HFF-Myc (cell line): Measurements from ENCODE around the gene SCLT1.
A peak's percentile ranks its signal among the peaks of the same experiment; 100 is the strongest.

Experiments used
- DNase-seq: peaks from one replicate; pipeline ENCODE4 v3.0.0-alpha.2; 2011; ENCODE audit warnings: low read depth; ENCODE audit errors: extremely low read depth
- H3K4me3 ChIP-seq: replicated peaks from 2 replicates; pipeline ENCODE4 v1.5.1; 2011; ENCODE audit warnings: low read depth, mild to moderate bottlenecking, control low read depth, low read length
- TF ChIP-seq, protein P1 (sequence below): IDR thresholded peaks from 2 replicates; pipeline ENCODE4 v1.5.1; 2012; ENCODE audit warnings: mild to moderate bottlenecking, low read depth, low read length, control low read depth; ENCODE audit errors: missing control alignments

The SCLT1 gene

GRCh38 chr4:128863312-128864075 lies 229.8 kb downstream of the SCLT1 start:
- peak; percentile 56 for DNase-seq
- no peak overlapping the region for H3K4me3 ChIP-seq
- TF ChIP-seq, protein P1, sequence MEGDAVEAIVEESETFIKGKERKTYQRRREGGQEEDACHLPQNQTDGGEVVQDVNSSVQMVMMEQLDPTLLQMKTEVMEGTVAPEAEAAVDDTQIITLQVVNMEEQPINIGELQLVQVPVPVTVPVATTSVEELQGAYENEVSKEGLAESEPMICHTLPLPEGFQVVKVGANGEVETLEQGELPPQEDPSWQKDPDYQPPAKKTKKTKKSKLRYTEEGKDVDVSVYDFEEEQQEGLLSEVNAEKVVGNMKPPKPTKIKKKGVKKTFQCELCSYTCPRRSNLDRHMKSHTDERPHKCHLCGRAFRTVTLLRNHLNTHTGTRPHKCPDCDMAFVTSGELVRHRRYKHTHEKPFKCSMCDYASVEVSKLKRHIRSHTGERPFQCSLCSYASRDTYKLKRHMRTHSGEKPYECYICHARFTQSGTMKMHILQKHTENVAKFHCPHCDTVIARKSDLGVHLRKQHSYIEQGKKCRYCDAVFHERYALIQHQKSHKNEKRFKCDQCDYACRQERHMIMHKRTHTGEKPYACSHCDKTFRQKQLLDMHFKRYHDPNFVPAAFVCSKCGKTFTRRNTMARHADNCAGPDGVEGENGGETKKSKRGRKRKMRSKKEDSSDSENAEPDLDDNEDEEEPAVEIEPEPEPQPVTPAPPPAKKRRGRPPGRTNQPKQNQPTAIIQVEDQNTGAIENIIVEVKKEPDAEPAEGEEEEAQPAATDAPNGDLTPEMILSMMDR, result peak; percentile 91

GRCh38 chr4:128862608-128863311 lies 230.6 kb downstream of the SCLT1 start:
- no peak for DNase-seq
- TF ChIP-seq, protein P1, result no peak
- H3K4me3 ChIP-seq, result no peak overlapping the region

DNA sequence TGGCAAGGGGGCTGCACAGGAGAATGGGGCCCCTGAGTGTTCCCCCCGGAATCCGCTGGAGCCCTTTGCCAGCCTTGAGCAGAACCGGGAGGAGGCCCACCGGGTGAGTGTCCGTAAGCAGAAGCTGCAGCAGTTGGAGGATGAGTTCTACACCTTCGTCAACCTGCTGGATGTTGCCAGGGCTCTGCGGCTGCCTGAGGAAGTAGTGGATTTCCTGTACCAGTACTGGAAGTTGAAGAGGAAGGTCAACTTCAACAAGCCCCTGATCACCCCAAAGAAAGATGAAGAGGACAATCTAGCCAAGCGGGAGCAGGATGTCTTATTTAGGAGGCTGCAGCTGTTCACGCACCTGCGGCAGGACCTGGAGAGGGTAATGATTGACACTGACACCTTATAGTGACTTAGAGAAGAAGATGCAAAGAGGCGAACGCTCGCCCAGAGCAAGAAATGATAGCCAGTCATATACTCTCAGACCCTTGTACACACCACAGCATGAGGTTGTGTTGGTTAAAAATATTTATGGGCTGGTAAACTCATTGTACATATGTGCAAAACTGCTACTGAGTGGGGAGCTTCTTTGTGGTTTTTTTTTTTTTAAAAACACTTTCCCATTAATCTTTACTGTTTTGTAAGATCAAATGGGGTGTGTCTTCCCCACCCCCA lies 231.4 kb downstream of the SCLT1 start:
- no peak for DNase-seq
- H3K4me3 ChIP-seq, result no peak overlapping the region
- TF ChIP-seq, protein P1, result no peak

DNA sequence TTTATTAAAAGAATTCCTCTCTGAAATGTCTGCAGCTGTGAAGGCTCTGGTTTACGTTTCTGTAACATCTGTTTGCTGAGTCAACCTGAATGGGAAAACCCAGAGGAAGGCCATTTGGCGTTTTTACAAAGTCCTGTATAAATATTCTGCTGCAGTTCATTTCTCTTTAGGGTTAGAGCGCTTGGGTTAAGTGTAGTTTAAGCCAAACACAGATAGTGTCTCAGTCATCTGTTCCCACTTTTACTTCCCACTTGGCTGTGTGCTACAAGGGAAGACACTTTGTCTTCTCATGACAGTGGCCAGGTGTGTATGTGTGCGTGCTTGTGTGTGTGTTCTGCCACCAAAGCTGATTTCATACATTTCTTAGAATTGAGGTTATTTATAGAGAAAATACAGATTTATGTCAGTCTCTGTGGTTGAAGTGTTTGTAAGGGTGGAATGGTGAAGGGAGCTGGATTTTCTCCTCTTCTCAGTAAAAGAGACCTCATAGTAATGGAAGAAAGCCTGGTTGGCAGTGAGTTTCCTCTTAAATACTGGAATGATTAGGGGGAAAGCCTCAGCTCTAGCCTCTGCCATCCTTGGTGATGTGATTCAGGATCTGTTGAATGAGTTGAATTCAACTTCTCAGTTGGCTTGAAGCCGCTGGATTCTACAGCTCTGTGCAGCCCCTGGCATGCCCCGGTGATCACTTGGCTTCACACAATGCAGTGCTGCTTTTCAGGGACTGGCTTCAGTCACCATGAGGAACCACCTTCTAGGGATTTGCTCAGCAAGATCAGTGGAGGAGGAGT lies 233.3 kb downstream of the SCLT1 start:
- H3K4me3 ChIP-seq, result no peak overlapping the region
- DNase-seq, result peak; percentile 73
- TF ChIP-seq, protein P1, result no peak

- no peak overlapping the region for H3K4me3 ChIP-seq
- DNase-seq, result no peak
- TF ChIP-seq, protein P1, result no peak
Observed at GRCh38 chr4:128858879-128859671, 234.3 kb downstream of the SCLT1 start.

GRCh38 chr4:128856246-128856645 lies 237.1 kb downstream of the SCLT1 start:
- TF ChIP-seq, protein P1, result no peak
- no peak overlapping the region for H3K4me3 ChIP-seq
- no peak for DNase-seq
